ENCODE measurements around the gene UBAC1.
A peak's percentile ranks its signal among the peaks of the same experiment; 100 is the strongest.

The UBAC1 gene

GRCh38 chr9:135993409-135993742 lies 32.2 kb upstream of the UBAC1 start:
- DNase-seq: no peak

DNA sequence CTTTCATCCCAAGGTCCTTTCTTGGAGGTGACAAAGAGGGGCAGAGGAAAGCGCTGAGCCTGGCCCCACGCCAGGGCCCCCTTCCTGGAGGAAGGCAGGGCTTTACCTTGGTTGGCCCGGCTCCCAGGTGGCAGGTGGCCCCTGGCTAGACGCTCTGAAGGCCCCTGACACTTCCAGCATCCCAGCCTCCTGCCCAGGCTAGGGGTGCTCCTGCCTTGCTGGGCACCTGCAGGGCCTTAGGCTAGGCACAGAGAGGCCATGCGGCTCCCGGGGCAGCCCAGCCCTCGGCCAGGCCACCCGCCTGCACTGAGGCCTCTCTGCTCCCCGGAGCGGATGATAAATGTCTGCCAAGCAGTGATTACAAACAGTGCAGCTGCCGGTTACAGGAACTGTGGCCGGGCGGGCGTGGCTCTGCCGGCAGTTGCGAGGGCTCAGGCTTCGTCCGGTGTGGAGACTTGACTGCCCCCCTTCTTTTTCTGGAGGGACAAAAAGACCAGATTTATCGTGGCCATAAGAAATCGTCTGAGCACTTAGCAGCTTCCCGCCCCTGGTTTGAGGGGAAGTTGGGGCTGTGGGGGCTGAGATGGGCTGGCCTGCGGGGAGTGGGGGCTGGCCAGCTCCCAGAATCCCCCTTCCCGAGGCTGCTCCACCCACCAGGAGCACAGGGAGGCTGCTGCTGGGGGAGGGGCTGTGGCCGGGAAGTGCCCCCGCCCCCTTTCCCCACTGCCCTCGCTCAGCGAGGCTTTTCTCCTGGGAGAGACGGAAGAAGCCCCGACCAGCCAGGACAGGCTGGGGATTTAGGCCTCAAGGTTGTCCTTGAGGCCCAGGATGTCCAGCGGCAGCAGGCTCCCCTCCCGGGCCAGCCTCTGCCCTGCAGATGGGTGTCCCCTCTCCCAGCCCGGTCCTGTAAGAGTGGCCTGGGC lies 31.6 kb upstream of the UBAC1 start:
- peak; percentile 76 for DNase-seq

DNA sequence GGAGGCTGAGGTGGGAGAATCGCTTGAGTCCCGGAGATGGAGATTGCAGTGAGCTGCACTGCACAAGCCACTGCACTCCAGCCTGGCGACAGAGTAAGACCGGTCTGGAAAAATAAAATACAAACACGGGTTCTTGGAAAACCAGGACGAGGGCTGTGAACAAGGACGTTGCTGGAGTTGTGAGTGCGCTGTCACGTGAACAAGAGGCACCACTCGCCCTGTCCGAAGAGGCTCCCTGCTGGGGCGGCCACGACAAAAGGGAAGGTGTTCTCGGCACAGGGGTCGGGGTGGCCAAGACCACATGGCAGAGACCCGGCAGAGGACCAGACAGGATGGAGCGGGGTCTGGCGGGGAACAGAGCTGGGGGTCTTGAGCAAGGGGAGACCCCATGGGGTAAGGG lies 30.6 kb upstream of the UBAC1 start:
- DNase-seq: no peak

GRCh38 chr9:135990468-135991429 lies 29.6 kb upstream of the UBAC1 start:
- DNase-seq: no peak

GRCh38 chr9:135989722-135990467 lies 28.7 kb upstream of the UBAC1 start:
- no peak for DNase-seq

GRCh38 chr9:135989157-135989556 lies 28.0 kb upstream of the UBAC1 start:
- no peak for DNase-seq

DNA sequence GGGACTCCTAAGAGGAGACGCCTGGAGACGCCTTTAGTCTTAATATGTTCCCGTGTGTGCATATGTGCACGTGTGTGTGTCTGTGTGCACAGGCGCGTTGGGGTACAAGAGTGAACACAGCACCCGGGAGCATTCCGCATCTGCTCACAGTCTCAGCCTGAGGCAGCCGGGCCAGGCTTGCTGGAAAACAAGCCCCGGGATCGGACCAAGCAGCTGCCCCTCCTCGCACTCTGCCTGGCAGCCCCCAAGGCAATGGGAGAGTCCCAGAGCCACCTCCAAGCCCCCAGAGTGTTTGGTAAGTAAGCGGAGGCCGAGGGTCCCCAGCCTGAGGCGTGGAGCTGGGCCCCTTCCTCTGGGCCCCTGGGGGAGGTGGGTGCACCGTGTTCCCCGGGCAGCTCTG lies 27.3 kb upstream of the UBAC1 start:
- no peak for DNase-seq

- no peak for DNase-seq
Measured at GRCh38 chr9:135987838-135988404, 26.7 kb upstream of the UBAC1 start.

- no peak for DNase-seq
Measured at GRCh38 chr9:135986605-135987004, 25.4 kb upstream of the UBAC1 start.

GRCh38 chr9:135985889-135986288 lies 24.7 kb upstream of the UBAC1 start:
- DNase-seq: no peak

- DNase-seq: no peak
Measured at GRCh38 chr9:135985459-135985774, 24.2 kb upstream of the UBAC1 start.

DNA sequence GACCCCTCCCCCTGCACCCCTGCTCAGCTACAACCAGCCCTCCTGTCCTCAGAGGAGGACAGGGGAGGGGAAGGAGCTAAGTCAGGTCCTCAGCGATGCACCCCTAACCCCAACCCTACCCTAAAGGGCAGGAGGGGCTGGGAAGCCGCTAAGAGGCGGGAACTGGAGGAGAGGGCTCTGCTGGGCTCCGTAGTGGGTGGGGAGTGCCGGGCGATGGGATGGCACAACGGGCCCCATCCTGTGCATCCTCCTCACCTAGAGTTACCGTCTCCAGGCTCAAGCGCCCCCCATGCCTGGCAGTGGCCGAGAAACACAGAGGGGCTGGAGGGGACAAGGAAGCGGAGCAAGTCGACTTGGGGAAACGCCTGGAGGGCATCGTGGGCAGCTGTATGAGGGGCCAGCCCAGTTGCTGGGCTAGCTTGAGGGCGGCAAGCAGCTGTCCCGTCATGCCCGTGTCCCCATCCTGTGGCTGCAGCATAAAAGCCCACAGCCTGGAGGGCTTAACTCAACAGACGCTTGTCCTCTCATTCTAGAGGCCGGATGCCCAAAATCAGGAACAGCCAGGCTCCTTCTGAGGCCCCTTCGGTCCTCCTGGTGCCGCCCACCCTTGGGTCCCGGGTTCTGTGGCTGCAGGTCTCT lies 23.0 kb upstream of the UBAC1 start:
- DNase-seq: no peak

- no peak for DNase-seq
Measured at GRCh38 chr9:135983208-135984071, 22.3 kb upstream of the UBAC1 start.

- no peak for DNase-seq
Measured at GRCh38 chr9:135982499-135983207, 21.5 kb upstream of the UBAC1 start.

DNA sequence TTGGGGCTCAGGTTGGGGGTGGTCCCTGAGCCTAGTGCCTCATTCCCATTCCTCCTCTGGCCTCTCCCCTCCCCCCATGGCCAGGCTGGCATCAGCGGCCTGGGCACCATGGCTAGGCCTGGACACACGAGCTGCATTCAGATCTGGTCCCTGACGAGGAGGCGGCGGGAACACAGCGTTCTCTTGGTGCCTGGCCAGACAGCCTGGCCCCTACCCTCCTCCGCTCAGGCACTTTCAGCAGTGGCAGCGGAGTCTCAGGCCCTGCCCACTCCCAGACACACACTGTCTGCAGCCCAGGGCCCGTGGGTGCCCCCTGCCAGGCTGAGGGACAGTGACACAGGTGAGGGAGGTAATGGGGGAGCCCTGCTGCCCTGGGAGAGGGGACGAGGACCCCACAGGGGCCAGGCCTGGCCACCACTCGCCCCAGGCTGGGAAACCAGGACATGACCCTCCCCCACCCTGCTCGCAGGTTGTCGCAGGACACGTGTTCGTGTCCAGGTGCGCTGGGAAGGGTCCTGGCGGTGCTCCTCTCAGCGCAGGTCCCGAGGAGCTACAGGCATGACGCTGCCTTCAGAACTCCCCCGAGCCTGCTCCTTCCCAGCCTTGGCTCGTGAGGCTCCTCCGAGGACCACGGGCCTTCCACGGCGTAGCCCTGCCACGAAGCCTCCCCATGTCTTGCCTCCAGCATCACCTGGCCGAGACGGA lies 19.9 kb upstream of the UBAC1 start:
- DNase-seq: no peak

GRCh38 chr9:135979547-135980166 lies 18.5 kb upstream of the UBAC1 start:
- no peak for DNase-seq

- no peak for DNase-seq
Measured at GRCh38 chr9:135978642-135979546, 17.7 kb upstream of the UBAC1 start.

DNA sequence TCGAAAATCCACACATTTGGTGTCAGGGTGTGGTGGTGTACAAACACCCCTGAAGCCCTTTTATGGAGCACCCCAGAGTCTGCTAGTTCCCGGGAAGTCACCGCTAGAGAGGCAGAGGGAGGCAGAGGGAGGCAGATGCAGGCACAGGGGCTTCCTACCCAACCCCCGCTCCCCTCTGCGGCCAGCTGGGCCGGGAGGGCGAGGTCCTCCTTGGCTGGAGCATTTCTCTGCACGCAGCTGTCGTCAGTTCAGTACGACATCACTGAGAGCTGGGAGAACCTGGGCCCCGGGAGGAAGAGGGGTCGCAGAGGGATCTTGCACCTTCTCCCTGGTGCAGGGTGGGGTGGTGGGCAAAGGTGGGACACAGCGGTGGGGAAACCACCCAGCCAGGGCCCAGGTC lies 15.8 kb upstream of the UBAC1 start:
- DNase-seq: no peak
